Stimulated activated CD4-positive, alpha-beta T cell treated with anti-CD3 and anti-CD28 coated beads, TNF-alpha, amount 100 ng/mL, for 4 hours (primary cell): ENCODE measurements around the gene KCNK16.

Experiments
- DNase-seq, 3 experiments: peaks; one replicate each; pipeline ENCODE4 v3.0.0-alpha.2; 2020; ENCODE audit warnings: low read depth in 3 of 3

KCNK16 gene

GRCh38 chr6:39322306-39322850, at the start of gene KCNK16:
Gene KCNK16, minus strand, starts transcription at chr6:39322702. Its CDS starts 162 bp downstream, at chr6:39322540.
- no peak for DNase-seq

GRCh38 chr6:39370390-39370789, 47.9 kb upstream of the KCNK16 start:
- DNase-seq = no peak

DNA sequence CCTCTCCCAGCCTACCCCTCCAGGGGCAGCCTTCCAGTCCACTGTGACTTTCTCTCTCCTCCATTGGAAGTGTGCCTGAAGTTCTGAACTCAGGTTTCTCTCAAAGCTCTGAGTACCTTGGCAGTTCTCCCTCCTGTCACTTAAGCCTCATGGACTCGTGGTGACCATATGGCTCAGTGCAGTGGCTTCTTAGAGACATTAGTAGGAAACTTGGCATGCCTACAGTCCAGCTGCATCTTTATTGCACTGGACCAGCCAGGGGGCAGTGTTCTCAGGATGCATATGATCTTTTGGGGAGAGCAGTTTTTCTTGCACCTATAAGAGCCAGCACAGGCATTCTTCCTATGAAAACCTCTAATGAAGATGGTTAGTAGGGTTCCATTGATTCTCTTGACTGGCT, 47.5 kb upstream of the KCNK16 start:
- no peak for DNase-seq

DNA sequence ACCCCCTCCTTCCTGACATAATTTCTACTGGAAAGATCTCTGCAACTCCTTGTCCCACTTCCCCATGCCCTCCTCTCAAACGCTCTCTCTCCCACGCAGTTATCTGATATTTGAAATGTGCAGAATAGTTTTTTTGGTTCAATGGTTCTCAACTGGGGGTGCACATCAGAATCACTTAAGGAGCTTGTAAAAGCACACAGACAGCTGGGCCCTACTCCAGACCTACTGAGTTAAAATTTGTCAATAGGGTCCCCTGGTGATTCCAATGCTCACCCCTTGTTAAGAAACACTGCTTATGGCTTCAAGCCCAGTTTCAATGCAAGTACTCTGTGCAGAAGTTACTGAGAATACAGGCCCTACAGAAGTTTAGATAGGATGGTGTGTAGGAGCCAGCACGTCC, 45.2 kb upstream of the KCNK16 start:
- no peak for DNase-seq

DNA sequence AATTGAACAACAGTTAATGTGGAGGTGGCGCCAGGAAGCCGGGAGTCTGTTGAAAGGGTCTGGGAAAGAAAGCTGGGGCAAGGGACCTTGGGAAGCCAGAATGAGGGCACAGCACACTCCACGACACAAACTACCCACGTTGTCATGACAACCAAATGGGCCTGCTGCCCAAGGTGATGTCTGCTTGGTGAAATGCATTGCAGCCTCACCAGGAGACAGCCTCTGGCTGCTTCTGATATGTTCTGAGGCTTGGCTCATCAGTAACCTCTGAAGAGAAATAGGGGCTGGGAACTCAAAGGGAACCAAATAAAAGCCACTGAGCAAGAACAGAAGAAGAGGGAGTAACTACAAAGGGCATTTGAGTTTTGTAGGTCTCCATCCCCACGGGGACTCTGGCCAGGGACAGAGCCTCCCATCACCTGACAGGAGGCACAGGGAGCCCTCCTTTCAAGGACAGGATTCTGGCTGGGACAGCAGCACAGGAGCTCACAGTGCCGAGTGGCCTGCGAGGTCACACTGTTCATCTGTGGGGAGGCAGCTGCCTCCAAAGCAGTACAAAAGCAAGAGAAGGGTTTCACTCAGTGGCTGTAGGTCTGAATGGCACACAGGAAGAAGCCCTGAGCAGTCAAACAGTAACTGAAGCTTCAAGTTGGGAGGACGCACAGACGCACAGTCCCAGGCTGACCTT, 44.6 kb upstream of the KCNK16 start:
- DNase-seq = no peak

DNA sequence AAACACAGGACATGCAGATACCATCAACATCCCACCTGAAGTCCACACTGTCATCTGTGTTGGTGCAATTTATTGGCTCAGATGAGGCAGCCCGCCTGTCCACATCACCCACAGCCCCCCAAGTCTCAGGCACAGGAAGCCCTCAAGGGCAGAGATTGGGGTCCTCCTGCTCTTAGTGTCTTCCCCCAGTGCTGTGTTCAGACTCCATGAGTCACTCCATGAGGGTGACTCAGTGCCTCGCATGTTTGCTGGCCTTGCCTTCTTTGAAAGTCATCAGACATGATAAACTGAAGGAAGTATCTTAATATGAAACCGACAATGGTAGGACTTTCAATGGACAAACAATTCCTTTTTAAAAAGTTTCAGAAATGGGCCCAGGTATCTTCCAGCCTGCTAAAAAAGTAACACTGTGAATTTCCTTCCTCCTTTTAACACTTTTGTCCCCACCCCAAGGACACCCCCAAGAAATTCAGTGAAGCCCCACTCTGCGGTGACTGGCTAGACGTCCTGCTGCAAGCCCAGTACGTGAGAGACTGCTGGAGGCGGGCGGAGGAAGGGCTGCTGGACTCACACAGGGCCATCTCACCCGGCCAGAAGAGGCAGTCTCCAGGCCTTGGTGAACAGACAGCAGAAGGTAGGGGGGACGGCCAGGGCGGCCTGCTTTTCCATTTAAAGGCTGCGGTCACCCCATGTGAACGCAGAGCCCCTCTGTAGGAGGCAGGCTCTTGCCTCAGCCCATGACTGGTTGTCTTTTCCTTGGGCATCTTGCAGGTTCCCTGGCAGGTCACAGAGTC, 43.0 kb upstream of the KCNK16 start:
- DNase-seq = no peak

GRCh38 chr6:39363280-39363679, 40.8 kb upstream of the KCNK16 start:
- no peak for DNase-seq

DNA sequence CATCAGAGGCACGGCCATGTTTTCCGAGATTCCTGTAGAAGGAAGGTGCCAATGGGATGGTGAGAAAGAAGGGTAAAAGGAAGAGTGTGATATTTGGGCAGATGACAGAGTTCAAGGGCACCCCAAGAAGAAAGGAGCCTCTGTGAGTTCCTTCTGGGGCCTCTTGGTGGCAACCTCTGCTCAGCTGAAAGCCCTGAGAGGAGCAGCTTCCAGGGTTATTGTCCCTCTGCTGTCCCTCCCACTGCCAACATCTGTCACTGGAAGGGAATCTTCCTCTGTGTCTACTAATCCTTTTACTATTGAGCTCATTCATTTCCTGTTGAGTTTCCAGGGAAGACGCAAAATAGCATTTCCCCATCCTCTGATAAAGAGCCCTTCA, 40.0 kb upstream of the KCNK16 start:
- no peak for DNase-seq

DNA sequence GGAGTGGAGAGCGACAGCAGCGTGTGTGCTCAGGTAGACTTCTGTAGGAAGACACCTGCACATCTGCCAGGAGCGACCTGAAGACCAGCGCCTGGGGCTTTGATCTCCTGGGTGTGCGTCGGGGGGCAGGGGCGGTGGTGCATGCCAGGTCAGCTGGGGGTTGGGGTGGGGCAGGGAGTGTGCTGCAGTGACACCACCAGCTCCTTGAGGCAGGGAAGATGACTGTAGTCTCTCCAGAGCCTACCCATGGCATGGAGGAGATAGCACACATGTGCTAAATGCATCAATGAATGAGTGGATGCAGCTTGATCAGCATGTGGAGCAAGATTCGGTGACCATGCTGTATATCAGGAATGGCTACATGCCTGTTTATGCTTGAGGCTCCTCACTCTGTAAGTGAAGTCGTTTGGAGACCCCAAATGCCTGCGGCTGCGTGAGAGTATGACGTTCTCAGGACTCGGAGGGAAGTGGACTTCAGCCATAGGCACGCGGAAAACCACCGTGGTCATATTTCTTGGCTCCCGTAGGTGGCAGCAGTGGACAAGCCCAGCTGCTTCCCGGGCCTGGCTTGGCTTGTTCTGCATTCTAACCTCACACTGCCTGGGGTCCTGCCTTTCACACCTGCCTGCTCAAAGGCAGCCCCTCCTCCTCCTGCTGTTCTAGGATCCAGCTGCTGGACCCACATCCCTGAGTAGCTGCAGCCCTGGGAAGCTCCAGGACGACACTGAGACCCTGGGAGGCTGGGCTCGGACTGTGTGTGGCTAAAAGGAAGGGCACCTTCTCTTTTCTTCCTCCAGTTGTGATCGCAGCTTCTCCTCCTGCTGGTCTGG, 39.4 kb upstream of the KCNK16 start:
- peak; percentile 3 to 8 (median 6) for DNase-seq

DNA sequence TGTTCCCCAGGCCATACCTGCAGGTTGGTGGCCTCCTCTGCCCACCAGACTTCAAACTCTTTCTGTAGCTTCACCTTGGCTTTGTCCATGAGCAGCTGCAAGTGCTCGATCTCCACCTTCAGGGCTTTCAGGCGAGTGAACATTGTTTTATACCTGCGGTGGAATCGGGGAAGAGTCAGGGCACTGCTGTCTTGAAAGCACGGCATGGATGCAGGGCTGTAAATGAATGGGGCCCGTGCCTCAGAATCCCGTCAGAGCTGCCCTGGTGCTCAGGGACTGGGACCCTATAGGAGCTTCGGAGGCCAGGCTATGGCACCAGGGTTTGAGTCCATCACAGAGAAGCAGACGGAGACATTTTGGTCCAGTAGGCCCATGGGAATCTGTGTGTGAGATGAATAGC, 37.9 kb upstream of the KCNK16 start:
- DNase-seq = no peak

- DNase-seq = no peak
Measured at GRCh38 chr6:39357998-39358686, 35.6 kb upstream of the KCNK16 start.

GRCh38 chr6:39353698-39354315, 31.3 kb upstream of the KCNK16 start:
- no peak for DNase-seq

- no peak for DNase-seq
Measured at GRCh38 chr6:39350723-39351505, 28.4 kb upstream of the KCNK16 start.

GRCh38 chr6:39348740-39349139, 26.2 kb upstream of the KCNK16 start:
- DNase-seq = no peak

- peak; percentile 12 to 32 (median 29) for DNase-seq
Measured at GRCh38 chr6:39347906-39348585, 25.5 kb upstream of the KCNK16 start.

DNA sequence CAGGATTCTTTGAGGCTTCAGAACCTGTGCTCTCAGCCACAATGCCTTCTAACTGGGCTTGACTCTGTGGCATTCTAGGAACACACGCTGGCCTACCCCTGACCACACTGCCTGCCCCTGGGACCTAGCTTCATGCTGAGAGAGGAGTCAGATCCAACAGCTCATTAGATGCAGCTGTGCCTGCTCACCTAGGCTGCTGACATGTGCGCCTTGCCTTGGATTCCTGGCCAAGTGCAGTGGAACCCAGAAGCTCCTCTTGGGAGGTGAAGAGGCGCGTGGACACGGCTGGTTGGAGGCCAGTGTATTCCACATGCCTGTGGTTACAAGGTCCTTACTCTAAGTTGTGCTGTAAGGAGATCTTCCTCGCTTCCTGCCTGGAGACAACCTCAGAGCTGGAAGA, 24.7 kb upstream of the KCNK16 start:
- DNase-seq = no peak

- no peak for DNase-seq
Measured at GRCh38 chr6:39344821-39345280, 22.3 kb upstream of the KCNK16 start.

GRCh38 chr6:39343396-39343870, 20.9 kb upstream of the KCNK16 start:
- no peak for DNase-seq

DNA sequence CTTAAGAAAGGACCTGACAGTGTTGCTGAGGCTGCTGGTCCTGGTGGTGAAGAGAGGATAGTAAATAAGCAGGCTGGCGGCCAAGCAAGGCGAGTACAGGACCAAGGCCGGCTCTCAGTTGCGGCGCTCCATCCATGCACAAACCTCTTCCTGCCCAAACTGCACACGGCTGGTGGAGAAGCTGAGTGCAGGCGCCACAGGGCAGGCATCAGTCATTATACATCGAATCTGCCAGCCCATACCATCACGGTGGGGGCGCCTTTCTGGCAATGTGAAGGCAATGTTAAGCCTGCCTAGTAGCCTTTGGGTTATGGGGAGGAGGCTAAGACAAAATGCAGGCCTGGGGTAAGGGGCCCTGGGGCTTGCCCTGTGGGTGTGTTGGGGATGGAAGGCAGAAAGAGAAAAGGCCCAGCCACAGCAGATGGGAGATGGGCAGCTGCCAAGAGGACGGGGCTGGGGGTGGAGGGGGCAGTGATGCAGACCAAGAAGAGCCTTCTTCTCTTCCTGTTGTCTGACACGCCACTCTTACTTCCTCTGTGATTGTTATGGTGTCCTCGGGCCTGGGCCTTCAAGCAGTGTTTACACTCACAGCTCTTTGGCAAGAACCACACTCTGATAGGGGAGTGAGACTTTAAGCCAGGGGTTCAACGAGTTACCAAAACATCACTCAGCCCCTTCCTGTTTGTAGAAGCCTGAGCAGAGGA, 20.3 kb upstream of the KCNK16 start:
- DNase-seq = no peak
